GM18511 (cell line): Measurements from ENCODE around the gene PFDN1.
A peak's percentile ranks its signal among the peaks of the same experiment; 100 is the strongest.

ENCODE experiments used
- ATAC-seq: cut with Tn5 transposase; IDR thresholded peaks from one replicate; pipeline ENCODE4 v1.9.1; 2021; ENCODE audit warnings: mild to moderate bottlenecking, moderate library complexity; ENCODE audit not compliant: unreplicated experiment

The PFDN1 gene

DNA sequence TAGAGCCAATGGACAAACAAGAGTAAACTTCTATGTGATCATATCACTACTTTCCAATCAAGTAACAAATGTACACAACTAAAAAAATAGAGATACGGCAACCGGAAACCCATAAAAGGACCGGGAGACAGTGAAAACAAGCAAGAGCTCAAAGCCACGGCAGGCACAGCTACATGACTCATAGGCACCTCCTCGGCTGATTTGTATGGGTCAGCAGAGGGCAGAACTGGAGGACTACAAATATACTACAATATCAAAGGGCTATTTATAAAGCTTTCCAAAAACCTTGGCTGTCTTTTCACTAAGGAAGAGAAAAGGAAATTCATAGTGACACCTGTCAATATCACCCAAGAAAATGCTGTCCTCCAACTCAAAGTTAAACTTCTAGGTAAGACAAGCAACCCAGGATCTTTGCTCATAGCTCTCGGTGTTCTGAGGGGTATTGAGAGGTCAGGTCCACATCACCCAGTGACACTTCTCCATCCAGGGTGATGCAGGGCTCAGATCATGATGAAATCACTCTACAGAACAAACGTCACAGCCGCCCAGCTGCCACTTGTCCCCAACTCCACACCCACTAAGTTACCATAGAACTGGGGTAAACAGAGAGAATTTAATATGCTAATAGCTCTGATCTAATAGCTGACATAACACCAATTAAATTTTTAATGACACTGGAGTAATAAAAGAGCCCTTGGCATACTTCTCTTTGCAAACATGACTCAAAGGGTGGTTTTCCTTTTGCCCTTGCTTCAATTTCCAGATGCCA lies 41.3 kb downstream of the PFDN1 start:
- no peak for ATAC-seq

DNA sequence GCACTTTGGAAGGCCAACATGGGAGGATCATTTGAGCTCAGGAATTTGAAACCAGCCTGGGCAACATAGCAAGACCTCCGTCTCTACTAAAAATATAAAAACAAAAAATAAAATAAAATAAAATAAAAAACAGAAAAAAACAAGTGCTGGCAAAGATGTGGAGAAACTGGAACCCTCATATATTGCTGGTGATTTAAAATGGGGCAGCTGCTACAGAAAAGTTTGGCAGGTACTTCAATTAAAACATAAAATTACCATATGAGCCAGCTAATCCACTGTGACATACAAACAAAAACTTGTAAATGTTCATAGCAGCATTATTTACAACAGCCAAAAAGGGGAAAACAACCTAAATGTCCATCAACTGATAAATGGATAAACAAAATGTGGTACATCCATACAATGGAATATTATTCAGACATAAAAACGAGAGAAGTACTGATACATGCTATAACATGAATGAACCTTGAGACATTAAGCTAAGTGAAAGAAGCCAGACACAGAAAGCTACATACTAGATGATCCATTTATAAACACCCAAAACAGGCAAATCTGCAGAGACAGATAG lies 42.7 kb downstream of the PFDN1 start:
- ATAC-seq = no peak

GRCh38 chr5:140259500-140259899 lies 43.4 kb downstream of the PFDN1 start:
- ATAC-seq = no peak

- ATAC-seq = no peak
These were observed 44.0 kb downstream of the PFDN1 start for GRCh38 chr5:140258873-140259272.

- ATAC-seq = no peak
These were observed 44.9 kb downstream of the PFDN1 start for GRCh38 chr5:140258016-140258415.

DNA sequence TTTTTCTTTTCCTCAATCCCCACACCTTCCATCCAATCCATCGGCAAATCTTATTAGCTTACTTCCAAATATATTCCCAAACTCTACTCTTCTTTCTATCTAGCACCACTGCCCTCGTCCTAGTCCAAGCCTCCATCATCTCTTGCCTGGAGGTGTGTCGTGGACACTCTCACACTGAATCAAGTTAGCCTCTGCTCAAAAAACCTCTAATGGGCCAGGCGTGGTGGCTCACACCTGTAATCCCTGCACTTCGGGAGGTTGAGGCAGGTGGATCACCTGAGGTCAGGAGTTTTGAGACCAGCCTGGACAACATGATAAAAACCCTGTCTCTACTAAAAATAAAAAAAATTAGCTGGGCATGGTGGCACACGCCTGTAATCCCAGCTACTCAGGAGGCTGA lies 46.2 kb downstream of the PFDN1 start:
- no peak for ATAC-seq

GRCh38 chr5:140255460-140256157 lies 47.3 kb downstream of the PFDN1 start:
- no peak for ATAC-seq

DNA sequence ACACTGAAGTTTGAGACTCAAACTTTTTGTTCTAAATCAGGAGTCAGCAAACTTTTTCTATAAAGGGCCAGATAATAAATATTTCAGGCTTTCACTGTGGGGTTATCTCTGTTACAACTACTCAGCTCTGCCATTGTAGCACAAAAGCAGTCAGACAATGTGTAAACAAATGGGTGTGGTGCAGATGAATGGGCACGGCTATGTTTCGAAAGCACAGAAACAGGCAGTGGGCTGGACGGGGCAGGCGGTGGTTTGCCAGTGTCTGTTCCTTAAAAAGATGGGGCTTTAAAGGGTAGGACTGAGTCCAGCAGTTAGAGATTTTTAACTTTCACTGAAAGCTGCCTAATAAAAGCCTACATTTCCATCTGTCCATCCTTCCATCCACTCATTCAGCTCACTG lies 48.9 kb downstream of the PFDN1 start:
- ATAC-seq = no peak

DNA sequence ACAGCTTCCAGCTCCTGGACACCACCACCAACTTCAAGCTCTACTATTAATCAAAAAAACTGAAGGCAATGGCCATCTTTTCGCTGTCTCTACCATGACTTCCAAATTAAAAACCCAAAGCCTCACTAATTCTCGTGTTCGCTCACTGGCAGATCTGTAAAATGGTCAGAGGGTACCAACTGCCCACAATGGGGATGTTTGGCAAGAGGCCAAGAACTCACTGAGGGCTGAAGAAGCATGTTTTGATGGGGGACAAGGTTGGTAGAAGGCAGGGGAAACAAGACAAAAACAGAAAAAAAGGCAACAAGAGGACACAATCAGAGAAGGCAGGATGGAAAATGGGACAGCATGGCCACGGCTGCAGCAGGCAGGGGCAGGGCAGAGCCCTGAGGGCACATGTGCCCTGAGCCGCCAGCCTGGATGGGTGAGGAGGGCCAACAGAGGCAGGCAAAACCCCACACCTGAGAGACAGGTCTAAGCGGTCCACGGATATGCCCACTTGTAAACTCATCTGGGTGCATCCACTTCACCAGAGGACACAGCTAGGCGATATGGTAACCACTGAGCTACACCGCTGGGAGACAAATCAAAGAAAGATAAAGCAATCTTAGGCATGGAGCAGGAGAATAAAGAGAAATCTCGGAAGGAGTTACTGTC lies 50.3 kb downstream of the PFDN1 start:
- no peak for ATAC-seq

GRCh38 chr5:140251527-140251973 lies 51.4 kb downstream of the PFDN1 start:
- ATAC-seq = peak; percentile 95

DNA sequence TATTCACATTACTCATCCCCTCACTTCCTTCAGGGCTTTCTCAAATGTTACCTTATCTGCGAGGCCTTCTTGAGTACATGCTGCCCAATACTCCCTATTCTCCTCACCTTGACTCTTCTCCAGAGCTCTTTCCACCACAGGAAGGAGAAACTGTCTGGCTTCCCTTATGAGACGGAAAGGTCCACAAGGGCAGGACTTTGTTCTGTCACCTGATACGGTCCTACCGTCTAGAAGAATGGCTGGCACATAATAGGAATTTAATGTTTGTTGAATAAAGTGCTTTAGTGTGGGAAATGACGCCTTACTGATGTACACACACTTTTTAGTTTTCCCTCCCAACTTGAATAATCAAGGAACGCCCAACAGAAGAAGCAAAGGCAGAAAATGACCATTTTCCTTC lies 52.5 kb downstream of the PFDN1 start:
- no peak for ATAC-seq

DNA sequence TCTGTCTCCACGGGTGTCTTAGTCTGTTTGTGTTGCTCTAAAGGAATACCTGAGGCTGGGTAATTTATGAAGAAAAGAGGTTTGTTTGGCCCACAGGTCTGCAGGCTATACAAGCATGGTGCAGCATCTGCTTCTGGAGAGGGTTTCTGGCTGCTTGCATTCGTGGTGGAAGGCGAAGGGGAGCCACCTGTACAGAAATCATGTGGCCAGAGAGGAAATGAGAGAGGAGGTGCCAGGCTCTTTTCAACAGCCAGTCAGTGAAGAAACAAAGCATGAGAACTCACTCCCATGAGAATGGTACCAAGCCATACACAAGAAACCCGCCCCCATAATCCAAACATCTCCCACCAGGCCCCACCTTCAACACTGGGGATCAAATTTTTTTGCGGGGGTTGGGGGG lies 53.4 kb downstream of the PFDN1 start:
- no peak for ATAC-seq

DNA sequence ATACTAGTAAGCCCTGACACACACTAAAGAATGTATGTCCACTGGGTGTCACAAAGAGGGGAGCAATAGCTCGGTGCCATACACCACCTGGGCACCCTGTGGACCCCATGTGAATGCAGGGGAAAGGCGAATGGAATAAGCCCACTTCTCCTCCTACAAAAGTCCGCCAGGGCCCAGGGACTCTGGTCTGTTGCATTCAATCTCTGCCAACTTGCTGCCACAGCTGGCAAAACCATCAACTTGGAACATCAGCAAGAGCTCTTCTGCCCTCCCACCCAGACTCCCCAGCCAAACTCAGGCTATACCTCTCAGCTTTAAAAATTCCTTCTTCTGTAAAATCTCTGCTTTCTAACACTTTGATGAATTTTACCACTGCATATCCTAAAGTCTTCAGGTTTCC lies 54.5 kb downstream of the PFDN1 start:
- ATAC-seq = no peak

DNA sequence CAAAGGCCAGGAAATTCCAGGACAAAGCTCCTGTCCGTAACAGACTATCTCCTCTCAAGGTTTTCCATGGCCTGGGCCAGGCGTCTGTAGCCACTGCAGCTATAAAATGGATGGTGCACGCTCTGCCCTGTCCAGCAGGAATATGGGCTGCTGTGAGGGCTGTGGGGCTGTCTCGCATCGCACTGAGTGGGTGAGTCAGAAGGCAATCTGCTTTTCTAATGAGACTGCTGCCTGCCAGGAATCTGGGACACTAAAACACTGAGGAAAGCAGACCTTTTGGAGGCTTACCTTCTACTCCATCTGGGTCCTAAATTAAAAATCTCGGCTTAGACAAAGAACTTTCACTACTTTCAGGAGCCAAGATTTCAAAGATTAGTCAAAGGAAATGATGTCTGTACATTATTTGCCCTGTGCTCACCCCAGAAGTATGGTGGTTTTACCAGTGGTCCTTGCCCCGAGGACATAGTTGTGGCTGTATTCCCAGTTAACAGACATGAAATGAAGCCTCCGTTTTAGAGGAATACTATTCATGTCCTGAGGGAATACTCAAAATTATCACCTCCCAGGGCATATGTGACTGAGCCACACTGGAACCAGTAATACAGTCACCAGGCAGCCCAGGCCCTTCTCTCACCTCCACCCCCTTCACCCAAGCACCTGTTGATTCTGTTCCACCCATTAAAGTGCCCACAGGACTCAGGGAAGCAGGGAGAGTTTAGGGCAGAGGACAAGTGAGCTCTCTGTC lies 56.4 kb downstream of the PFDN1 start:
- ATAC-seq = no peak

DNA sequence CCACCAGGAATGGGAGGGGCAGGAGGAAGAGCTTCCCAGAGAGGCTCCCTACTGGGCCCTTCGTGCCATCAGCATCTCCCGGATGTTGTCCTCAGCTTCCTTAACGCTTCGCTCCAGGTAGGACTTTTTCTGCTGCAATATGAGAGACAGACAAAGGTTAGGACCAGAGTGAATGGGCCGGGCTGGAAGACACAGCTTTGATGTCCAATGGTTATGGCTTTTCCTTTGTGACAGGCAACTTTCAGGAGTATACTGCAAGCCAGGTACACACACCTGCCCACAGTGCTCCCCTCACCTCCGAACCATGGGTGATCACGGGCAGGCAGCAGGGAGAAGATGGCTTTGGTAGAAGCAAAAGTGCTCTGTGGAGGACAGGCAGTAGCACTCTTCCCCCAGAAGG lies 57.0 kb downstream of the PFDN1 start:
- ATAC-seq = no peak

DNA sequence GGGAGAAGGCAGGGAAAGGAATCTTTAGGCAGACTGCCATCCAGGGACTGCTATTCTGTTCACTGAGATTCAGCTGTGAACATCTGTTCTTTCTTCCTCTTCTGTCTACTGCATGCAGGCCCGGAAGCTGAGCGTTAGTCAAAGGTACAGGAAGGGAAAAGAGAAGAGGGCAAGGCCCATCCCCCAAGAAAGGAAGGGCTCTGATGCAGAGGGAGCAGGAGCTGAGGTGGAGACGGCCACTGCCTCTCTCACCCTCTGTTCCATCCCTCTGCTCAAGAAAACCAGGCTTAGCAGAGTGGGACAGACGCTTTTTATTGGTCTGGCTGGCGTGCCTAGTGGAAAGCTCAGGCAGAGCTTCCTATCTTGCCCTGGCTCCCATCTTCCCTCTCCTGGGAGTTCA lies 57.6 kb downstream of the PFDN1 start:
- no peak for ATAC-seq

GRCh38 chr5:140244525-140245025 lies 58.3 kb downstream of the PFDN1 start:
- peak; percentile 74 for ATAC-seq

- ATAC-seq = no peak
These were observed 59.1 kb downstream of the PFDN1 start for GRCh38 chr5:140243706-140244250.

- ATAC-seq = no peak
These were observed 59.9 kb downstream of the PFDN1 start for GRCh38 chr5:140242890-140243585.

- ATAC-seq = no peak
These were observed 60.8 kb downstream of the PFDN1 start for GRCh38 chr5:140242099-140242498.
